Gastrocnemius medialis (tissue), 4 donors: Measurements from ENCODE around the gene FHOD3.

ENCODE experiments used
- CTCF ChIP-seq, 5 experiments: fragments of 450-650 bp in 3 of 5; fragments of 200-600 bp in 2 of 5; sonication (generic) in 2 of 5; IDR thresholded peaks in 4 of 5; conservative IDR thresholded peaks in 1 of 5; 1 replicate in 4 of 5; 2 replicates in 1 of 5; pipeline ENCODE4 v1.5.1; 2016 to 2019; ENCODE audit warnings: antibody characterized with exemption in 5 of 5, mild to moderate bottlenecking in 3 of 5, moderate library complexity in 3 of 5
- POLR2A ChIP-seq, 2 donors: fragments of 450-650 bp; IDR thresholded peaks; one replicate each; pipeline ENCODE4 v1.6.1; 2017; ENCODE audit warnings: antibody characterized with exemption in 2 of 2, mild to moderate bottlenecking in 2 of 2, moderate library complexity in 2 of 2

- TF ChIP-seq CTCF (IDR thresholded peaks at IDR 0.05 in 4 of 5, conservative IDR thresholded peaks at IDR 0.05 in 1 of 5) (no peak), POLR2A (IDR thresholded peaks at IDR 0.05) (no peak)
These were observed 77.6 kb downstream of the FHOD3 start for GRCh38 chr18:36375118-36375517.
